ENCODE data around the gene RERE.
A peak's percentile ranks its signal among the peaks of the same experiment; 100 is the strongest.

Gene RERE

GRCh38 chr1:8571200-8571984 is 246.0 kb downstream of the RERE start:
- no peak for DNase-seq (ENCODE audit: low read depth)

- no peak for DNase-seq (ENCODE audit: low read depth)
These were observed 247.0 kb downstream of the RERE start for GRCh38 chr1:8570465-8570864.

GRCh38 chr1:8569242-8569641 is 248.2 kb downstream of the RERE start:
- no peak for DNase-seq (ENCODE audit: low read depth)

- DNase-seq (ENCODE audit: low read depth): no peak
These were observed 248.6 kb downstream of the RERE start for GRCh38 chr1:8568837-8569236.

GRCh38 chr1:8567146-8567545 is 250.3 kb downstream of the RERE start:
- no peak for DNase-seq (ENCODE audit: low read depth)

GRCh38 chr1:8565802-8566201 is 251.6 kb downstream of the RERE start:
- no peak for DNase-seq (ENCODE audit: low read depth)

- DNase-seq (ENCODE audit: low read depth): no peak
These were observed 253.4 kb downstream of the RERE start for GRCh38 chr1:8563944-8564537.

- no peak for DNase-seq (ENCODE audit: low read depth)
These were observed 254.3 kb downstream of the RERE start for GRCh38 chr1:8562881-8563865.

- DNase-seq (ENCODE audit: low read depth): no peak
These were observed 255.2 kb downstream of the RERE start for GRCh38 chr1:8562222-8562621.

GRCh38 chr1:8560611-8561544 is 256.6 kb downstream of the RERE start:
- peak; percentile 14 for DNase-seq (ENCODE audit: low read depth)

- no peak for DNase-seq (ENCODE audit: low read depth)
These were observed 257.4 kb downstream of the RERE start for GRCh38 chr1:8560035-8560434.

GRCh38 chr1:8555582-8555981 is 261.9 kb downstream of the RERE start:
- no peak for DNase-seq (ENCODE audit: low read depth)

- DNase-seq (ENCODE audit: low read depth): no peak
These were observed 262.4 kb downstream of the RERE start for GRCh38 chr1:8554956-8555534.

GRCh38 chr1:8552820-8553397 is 264.5 kb downstream of the RERE start:
- no peak for DNase-seq (ENCODE audit: low read depth)

- DNase-seq (ENCODE audit: low read depth): no peak
These were observed 265.6 kb downstream of the RERE start for GRCh38 chr1:8551613-8552489.

- DNase-seq (ENCODE audit: low read depth): no peak
These were observed 266.4 kb downstream of the RERE start for GRCh38 chr1:8551057-8551456.

- DNase-seq (ENCODE audit: low read depth): no peak
These were observed 269.6 kb downstream of the RERE start for GRCh38 chr1:8547791-8548190.

GRCh38 chr1:8545078-8545477 is 272.4 kb downstream of the RERE start:
- DNase-seq (ENCODE audit: low read depth): no peak

GRCh38 chr1:8544644-8545043 is 272.8 kb downstream of the RERE start:
- DNase-seq (ENCODE audit: low read depth): no peak

GRCh38 chr1:8543965-8544364 is 273.5 kb downstream of the RERE start:
- DNase-seq (ENCODE audit: low read depth): no peak

Measured in T follicular helper cell (primary cell).